Effector memory CD8-positive, alpha-beta T cell (primary cell): ENCODE measurements around the gene SCAMP2.
"Not testable (repeated sequence)": the region's sequence is repeated elsewhere in the genome, so short reads cannot be mapped to it uniquely, and the experiment has no call there.

Source experiments
- ATAC-seq: fragments of 150-1000 bp; cut with Tn5 transposase; replicated peaks from 2 replicates; pipeline ENCODE4 v1.10.0; 2021; ENCODE audit warnings: mild to moderate bottlenecking, moderate library complexity
- DNase-seq, 3 experiments: peaks; one replicate each; pipeline ENCODE4 v3.0.0; 2021
- H3K27ac Mint-ChIP-seq, 2 donors: one replicate each; pipeline ENCODE4 v1.8.0; 2022; ENCODE audit warnings: mild to moderate bottlenecking in 2 of 2, mixed read lengths in 2 of 2, moderate library complexity in 2 of 2
- H3K27me3 Mint-ChIP-seq, 2 donors: one replicate each; pipeline ENCODE4 v1.8.0; 2022; ENCODE audit warnings: mixed read lengths in 2 of 2
- H3K36me3 Mint-ChIP-seq: one replicate; pipeline ENCODE4 v1.8.0; 2022; ENCODE audit warnings: mild to moderate bottlenecking, moderate library complexity, mixed read lengths; ENCODE audit not compliant: insufficient read depth
- H3K4me1 Mint-ChIP-seq, 2 donors: one replicate each; pipeline ENCODE4 v1.8.0; 2022; ENCODE audit warnings: low read depth in 2 of 2, mixed read lengths in 2 of 2
- H3K4me3 Mint-ChIP-seq, 2 donors: one replicate each; pipeline ENCODE4 v1.8.0; 2022; ENCODE audit warnings: mild to moderate bottlenecking in 2 of 2, mixed read lengths in 2 of 2, moderate library complexity in 2 of 2
- H3K9me3 Mint-ChIP-seq, 2 donors: one replicate each; pipeline ENCODE4 v1.8.0; 2022; ENCODE audit warnings: mixed read lengths in 2 of 2

The SCAMP2 gene

DNA sequence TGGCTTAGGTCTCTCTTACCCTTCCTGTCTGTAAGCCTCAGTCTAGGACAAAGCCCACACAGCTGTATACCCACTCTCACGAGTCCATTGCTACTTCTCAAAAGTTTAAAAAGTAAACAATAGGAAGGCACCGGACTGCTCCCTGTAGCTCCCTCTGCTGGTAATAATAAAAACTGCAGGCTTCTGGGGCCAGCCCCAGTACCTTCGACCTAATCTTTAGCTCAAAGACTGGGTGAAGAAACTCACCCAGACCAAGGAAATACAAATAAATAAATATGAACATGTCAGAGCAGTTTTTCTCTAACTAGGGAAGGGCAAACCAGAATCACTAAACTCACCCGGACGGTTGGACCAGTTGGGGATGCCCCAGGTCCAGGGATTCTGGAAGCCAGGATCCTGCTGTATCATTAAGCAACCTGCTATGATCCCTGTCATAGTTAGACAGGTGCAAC is 28.5 kb upstream of the SCAMP2 start:
- Mint-ChIP-seq H3K27me3 (no peaks in the 10 kb centered on the region), H3K4me3 (no peak overlapping the region), H3K9me3 (no peaks in the 10 kb centered on the region), H3K27ac (peak overlapping the region; percentile 49 to 69), H3K36me3 (peaks cover 26% of the 10 kb centered on the region), H3K4me1 (peaks cover 17 to 21% of the 10 kb centered on the region in 2 donors)
- peak; percentile 61 to 73 (median 69) for DNase-seq
- peak; percentile 65 for ATAC-seq

DNA sequence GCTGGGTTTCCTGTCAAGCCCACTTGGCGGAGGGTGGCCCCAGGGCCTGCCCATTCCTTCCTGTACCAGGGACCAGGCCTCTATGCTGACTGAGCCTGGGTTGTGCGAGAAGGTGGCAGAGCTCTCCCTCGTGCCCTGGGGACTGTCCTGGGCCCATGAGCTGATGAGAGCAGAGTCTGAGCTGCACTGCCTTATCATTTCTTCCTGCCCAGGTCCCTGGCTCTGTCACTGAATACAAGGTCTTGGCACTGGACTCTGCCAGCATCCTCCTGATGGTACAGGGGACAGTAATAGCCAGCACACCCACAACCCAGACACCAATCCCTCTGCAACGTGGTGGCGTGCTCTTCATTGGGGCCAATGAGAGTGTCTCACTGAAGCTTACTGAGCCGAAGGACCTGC is 24.1 kb upstream of the SCAMP2 start:
- Mint-ChIP-seq H3K27me3 (no peaks in the 10 kb centered on the region), H3K36me3 (peaks cover 24% of the 10 kb centered on the region), H3K27ac (no peak overlapping the region), H3K4me3 (no peak overlapping the region), H3K4me1 (peaks cover 17 to 20% of the 10 kb centered on the region in 2 donors), H3K9me3 (no peaks in the 10 kb centered on the region)
- no peak for DNase-seq
- no peak for ATAC-seq

DNA sequence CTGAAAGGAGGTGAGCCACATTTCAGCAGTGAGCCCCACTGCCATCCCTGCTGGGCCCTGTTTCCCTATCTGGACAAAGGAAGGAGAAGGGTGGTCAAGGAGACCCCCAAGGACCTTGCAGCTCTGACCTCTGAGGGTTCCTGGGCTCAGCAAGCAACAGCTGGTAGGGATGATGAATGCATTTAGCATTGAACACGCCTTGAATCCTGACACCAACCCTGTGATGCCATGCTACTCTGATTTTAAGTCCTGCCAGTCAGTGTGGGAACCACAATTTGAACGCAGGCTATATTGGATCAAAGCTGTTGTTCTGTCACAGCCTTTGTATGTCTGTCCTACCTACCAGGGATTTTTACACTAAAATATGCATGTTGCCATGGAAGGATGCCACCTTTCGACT is 23.2 kb upstream of the SCAMP2 start:
- no peaks in the 10 kb centered on the region for H3K27me3 Mint-ChIP-seq
- peaks cover 17 to 19% of the 10 kb centered on the region in 2 donors for H3K4me1 Mint-ChIP-seq
- peak overlapping the region in 1 of 2 donors; percentile 23 for H3K27ac Mint-ChIP-seq
- no peak overlapping the region for H3K4me3 Mint-ChIP-seq
- no peak for ATAC-seq
- DNase-seq: no peak
- peaks cover 26% of the 10 kb centered on the region for H3K36me3 Mint-ChIP-seq
- H3K9me3 Mint-ChIP-seq: no peaks in the 10 kb centered on the region

DNA sequence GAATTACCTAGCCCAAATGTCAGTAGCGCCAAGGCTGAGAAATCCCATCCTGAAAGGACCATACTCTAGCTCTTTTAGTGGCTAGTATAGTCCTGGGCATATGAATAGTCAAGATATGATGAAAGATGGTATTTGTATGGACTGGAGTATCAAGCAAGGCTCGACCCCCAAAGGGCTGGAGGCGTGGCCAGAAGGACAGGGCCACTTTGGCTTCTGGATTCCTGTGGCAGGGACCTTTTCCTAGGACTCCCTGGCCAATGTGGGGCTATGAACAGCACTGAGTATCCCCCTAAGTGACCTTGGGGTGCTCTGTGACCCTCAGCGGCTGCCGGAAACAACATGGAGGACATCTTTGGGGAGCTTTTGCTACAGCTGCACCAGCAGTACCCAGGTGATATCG is 22.7 kb upstream of the SCAMP2 start:
- Mint-ChIP-seq H3K27me3 (no peaks in the 10 kb centered on the region), H3K4me3 (no peak overlapping the region), H3K4me1 (peaks cover 17 to 19% of the 10 kb centered on the region in 2 donors), H3K36me3 (peaks cover 24% of the 10 kb centered on the region), H3K9me3 (no peaks in the 10 kb centered on the region), H3K27ac (peak overlapping the region; percentile 35 to 58)
- DNase-seq (no peak), ATAC-seq (no peak)

DNA sequence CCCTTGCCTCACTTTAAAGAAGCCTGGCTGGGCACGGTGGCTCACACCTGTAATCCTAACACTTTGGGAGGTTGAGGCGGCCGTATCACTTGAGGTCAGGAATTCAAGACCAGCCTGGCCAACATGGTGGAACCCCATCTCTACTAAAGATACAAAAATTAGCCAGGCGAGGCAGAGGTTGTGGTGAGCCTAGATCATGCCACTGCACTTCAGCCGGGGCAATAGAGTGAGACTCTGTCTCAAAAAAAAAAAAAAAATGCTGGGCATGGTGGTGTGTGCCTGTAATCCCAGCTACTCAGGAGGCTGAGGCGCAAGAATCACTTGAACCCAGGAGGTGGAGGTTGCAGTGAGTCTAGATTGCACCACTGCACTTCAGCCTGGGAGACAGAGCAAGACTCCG is 21.2 kb upstream of the SCAMP2 start:
- DNase-seq, H3K9me3 Mint-ChIP-seq, H3K27me3 Mint-ChIP-seq, H3K4me3 Mint-ChIP-seq, ATAC-seq: not testable (repeated sequence)
- Mint-ChIP-seq H3K4me1 (peaks cover 27 to 30% of the 10 kb centered on the region in 2 donors), H3K36me3 (peaks cover 17% of the 10 kb centered on the region), H3K27ac (peak overlapping the region in 1 of 2 donors; percentile 96)

DNA sequence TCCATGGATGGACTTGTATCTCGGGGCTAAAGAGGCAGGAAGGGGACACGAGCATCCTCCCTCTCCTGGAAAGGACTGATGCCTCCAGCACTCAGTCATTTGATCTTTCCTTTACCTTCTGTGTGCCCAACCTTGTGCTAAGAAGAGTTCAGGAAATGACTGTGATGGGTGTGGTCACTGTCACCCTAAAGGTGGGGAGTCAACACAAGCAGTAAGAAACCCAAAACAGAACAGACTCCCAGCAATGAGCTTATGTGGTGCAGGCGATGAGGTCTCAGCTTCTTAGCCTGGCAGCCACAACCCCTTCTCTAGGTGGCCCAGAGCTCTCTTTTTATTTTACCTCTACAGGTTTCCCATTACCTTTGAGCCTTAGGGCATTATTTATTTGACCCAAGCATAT is 20.5 kb upstream of the SCAMP2 start:
- peak; percentile 68 for ATAC-seq
- Mint-ChIP-seq H3K4me3 (peak overlapping the region; percentile 78 to 81), H3K27ac (peak overlapping the region; percentile 96), H3K9me3 (no peaks in the 10 kb centered on the region), H3K36me3 (peaks cover 16% of the 10 kb centered on the region), H3K4me1 (peaks cover 29 to 35% of the 10 kb centered on the region in 2 donors), H3K27me3 (no peaks in the 10 kb centered on the region)
- peak; percentile 14 to 27 (median 23) for DNase-seq

DNA sequence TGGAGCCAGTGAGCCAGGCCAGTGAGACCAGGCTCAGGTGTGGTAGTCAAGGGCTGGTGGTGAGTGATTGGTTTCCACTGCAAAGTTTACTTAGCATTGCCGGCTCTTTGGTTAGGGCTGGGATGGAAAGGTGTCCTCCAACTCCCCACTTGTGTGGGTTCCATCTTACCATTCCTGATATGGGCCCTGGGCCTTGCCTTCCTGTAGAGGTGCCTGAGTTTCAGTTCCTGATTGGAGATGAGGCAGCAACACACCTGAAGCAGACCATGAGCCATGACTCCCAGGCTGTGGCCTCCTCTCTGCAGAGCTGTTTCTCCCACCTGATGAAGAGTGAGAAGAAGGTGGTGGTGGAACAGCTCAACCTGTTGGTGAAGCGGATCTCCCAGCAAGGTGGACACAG is 19.8 kb upstream of the SCAMP2 start:
- peak overlapping the region in 1 of 2 donors; percentile 81 for H3K4me3 Mint-ChIP-seq

DNA sequence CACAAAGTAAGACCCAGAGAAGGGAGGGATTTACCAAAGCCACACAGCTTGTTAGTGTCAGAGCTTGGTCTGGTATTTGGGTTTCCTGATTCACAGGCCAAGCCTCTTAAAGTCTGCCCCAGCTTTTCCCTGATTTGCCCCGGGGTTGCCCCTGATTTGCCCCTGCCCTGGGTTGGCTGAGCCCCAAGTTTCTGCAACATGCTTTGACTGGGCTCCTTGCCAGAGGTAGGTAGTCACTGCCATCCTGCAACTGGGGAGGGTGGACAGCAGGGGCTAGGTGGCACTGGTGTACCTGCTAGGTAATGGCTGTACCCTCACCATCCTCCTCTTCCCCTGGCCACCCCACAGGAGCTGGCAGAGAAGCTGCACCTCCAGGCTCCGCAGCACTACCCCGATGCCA is 19.1 kb upstream of the SCAMP2 start:
- Mint-ChIP-seq H3K36me3 (peaks cover 16% of the 10 kb centered on the region), H3K27ac (peak overlapping the region in 1 of 2 donors; percentile 96), H3K4me3 (peak overlapping the region in 1 of 2 donors; percentile 81), H3K4me1 (peaks cover 29 to 35% of the 10 kb centered on the region in 2 donors), H3K27me3 (no peaks in the 10 kb centered on the region), H3K9me3 (no peaks in the 10 kb centered on the region)
- DNase-seq: no peak
- ATAC-seq: no peak

More for the DNA sequence above, 19.8 kb upstream of the SCAMP2 start:
- Mint-ChIP-seq H3K36me3 (peaks cover 16% of the 10 kb centered on the region), H3K27me3 (no peaks in the 10 kb centered on the region), H3K27ac (peak overlapping the region; percentile 96), H3K4me1 (peaks cover 29 to 35% of the 10 kb centered on the region in 2 donors), H3K9me3 (no peaks in the 10 kb centered on the region)
- ATAC-seq (no peak), DNase-seq (no peak)

DNA sequence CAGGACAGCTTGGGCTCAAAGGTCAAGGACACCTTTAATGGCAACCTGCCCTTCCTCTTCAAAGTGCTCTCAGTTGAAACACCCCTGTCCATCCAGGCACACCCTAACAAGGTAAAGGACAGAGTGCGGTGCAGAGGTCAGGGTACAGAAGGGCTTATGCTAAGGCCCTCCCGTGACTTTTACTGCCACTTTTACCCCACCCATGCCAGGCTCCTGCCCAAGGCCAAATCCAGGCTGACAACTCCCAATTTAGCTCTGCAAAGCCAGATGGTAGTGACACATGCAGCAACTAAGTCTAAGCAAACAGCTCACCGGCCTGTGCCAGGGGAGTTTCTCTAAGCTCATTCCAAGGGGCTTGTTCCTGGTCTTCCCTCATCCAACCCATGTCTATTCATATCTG is 18.3 kb upstream of the SCAMP2 start:
- no peak for ATAC-seq
- Mint-ChIP-seq H3K4me3 (peak overlapping the region; percentile 88 to 94), H3K4me1 (peaks cover 29 to 35% of the 10 kb centered on the region in 2 donors), H3K36me3 (peaks cover 16% of the 10 kb centered on the region), H3K27me3 (no peaks in the 10 kb centered on the region), H3K9me3 (no peaks in the 10 kb centered on the region), H3K27ac (no peak overlapping the region)
- no peak for DNase-seq

DNA sequence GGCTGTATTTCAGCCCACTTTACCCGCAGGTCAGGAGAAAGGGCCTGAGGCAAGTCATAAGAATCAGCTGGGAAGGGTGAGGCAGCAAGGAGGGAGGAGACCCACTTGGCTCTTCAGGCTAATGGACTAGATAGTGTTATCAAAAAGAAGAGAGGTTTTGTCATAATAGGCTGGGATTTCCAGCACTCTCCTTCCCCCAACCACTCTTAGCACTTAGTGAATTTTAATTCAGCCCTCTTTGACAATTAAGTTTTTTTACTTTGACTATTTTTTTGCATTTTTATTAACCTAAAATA is 17.4 kb upstream of the SCAMP2 start:
- peaks cover 16% of the 10 kb centered on the region for H3K36me3 Mint-ChIP-seq
- no peaks in the 10 kb centered on the region for H3K9me3 Mint-ChIP-seq
- H3K27ac Mint-ChIP-seq: peak overlapping the region; percentile 74 to 96
- DNase-seq (no peak), ATAC-seq (no peak)
- peaks cover 29 to 35% of the 10 kb centered on the region in 2 donors for H3K4me1 Mint-ChIP-seq
- no peaks in the 10 kb centered on the region for H3K27me3 Mint-ChIP-seq
- peak overlapping the region; percentile 88 to 94 for H3K4me3 Mint-ChIP-seq

DNA sequence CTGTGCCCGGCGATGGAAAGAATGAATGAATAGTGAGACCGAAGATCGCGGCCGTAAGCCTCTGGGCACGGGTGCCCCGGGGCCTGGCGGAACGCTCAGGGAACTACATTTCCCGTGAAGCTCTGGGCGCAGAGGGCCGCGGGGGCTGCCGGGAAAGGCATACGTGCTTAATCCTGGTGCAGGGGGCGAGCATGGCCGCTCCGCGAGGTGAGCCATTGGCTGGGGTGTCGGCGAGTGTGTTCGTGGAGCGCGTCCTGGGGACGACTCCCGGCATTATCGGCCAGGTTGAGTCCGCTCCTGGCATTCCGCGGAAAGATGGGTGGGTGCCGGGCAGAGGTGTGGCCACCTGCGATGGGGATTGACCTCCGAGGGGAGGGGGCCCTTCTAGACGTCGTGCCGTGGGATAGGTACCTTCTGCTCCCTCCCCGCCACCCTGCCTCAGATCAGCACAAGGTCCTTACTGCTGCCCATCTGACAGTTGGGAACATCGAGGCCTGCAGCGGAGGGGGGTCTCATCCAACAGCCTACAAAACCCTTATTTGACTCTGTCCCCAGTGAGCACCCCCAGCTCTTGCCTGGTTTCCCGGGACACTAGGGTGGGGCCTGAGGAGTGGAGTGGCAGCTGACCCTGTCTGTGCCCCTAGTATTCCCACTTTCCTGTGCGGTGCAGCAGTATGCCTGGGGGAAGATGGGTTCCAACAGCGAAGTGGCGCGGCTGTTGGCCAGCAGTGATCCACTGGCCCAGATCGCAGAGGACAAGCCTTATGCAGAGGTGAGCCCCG is 16.9 kb upstream of the SCAMP2 start, which contains the start of gene MPI:
Gene MPI (plus strand): TSS at position 160 of the 782 bp plus-strand sequence. CDS start 32 bp downstream, at position 192.
- ATAC-seq (peak; percentile 95), DNase-seq (peak; percentile 79 to 83 (median 80))
- H3K4me3 Mint-ChIP-seq: peak within 1 kb of the TSS; percentile 88 to 94
- H3K4me1 Mint-ChIP-seq: peaks cover 29 to 35% of the 10 kb centered on the region in 2 donors
- peak within 1 kb of the TSS; percentile 91 to 96 for H3K27ac Mint-ChIP-seq
- H3K36me3 Mint-ChIP-seq: peaks cover 16% of the 10 kb centered on the region
- H3K27me3 Mint-ChIP-seq: no peaks in the 10 kb centered on the region
- H3K9me3 Mint-ChIP-seq: no peaks in the 10 kb centered on the region

DNA sequence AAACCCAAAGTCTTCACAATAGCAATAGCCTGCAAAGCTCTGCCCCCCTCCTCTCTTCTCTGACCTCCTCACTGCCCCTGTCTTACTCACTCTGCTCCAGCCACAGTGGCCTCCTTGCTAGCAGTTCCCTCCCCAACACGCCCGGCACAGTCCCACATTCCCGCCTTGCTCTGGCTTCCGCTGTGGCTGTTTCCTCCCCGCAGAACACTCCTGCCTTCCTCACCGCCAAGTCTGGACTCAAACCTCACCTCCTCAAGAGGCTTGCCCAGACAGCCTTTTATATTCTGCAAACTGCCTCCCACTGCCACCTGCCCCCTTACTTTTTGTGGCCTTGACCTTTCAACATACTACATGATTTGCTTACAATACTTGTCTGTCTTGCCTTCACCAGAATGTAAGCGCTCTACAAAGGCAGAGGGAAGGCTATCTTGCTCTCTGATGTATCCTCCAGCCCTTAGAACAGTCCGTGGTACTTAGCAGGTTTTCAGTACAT is 16.3 kb upstream of the SCAMP2 start:
- peak overlapping the region; percentile 91 to 96 for H3K27ac Mint-ChIP-seq
- DNase-seq: no peak
- H3K27me3 Mint-ChIP-seq: no peaks in the 10 kb centered on the region
- H3K36me3 Mint-ChIP-seq: peaks cover 16% of the 10 kb centered on the region
- H3K9me3 Mint-ChIP-seq: no peaks in the 10 kb centered on the region
- no peak for ATAC-seq
- H3K4me3 Mint-ChIP-seq: peak overlapping the region; percentile 88 to 94
- peaks cover 32 to 38% of the 10 kb centered on the region in 2 donors for H3K4me1 Mint-ChIP-seq

DNA sequence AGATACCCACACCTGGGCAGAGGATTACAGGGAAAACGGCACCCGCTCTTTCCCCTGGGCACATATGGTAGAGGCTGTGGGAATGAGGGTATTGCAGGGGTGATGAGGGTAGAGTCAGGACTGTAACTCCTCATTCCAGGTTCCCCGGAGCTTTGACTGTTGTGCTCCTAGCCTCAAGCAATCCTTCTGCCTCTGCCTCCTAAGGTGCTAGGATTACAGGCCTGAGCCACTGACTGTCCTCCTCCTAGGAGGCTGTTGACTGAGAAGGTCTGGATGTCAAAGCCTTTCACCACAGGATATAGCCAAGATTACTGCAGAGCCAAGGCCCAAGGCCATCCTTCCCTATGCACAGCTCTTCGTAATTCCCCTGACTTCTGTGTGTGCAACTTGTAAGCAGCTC is 15.6 kb upstream of the SCAMP2 start:
- peaks cover 14% of the 10 kb centered on the region for H3K36me3 Mint-ChIP-seq
- peak overlapping the region in 1 of 2 donors; percentile 88 for H3K4me3 Mint-ChIP-seq
- no peaks in the 10 kb centered on the region for H3K27me3 Mint-ChIP-seq
- H3K4me1 Mint-ChIP-seq: peaks cover 36% of the 10 kb centered on the region in 2 donors
- no peak for DNase-seq
- no peak for ATAC-seq
- no peaks in the 10 kb centered on the region for H3K9me3 Mint-ChIP-seq
- peak overlapping the region in 1 of 2 donors; percentile 91 for H3K27ac Mint-ChIP-seq
